Activated naive CD4-positive, alpha-beta T cell treated with anti-CD3 and anti-CD28 coated beads, Interleukin-2, amount 50 U/mL, for 72 hours (primary cell): ENCODE results near the gene TBL2. TPM values are rescaled to one million over a fixed set of nuclear protein-coding genes. Genes with fewer than 3 reads are reported as not detected.
"Not testable (repeated sequence)": the region's sequence is repeated elsewhere in the genome, so short reads cannot be mapped to it uniquely, and the experiment has no call there.

Source experiments
- ATAC-seq, 2 donors: fragments of 150-1000 bp; cut with Tn5 transposase; 2 replicates each; pipeline ENCODE4 v1.10.0; 2021; ENCODE audit warnings: mild to moderate bottlenecking in 2 of 2, moderate library complexity in 2 of 2
- DNase-seq, 2 donors: peaks; one replicate each; pipeline ENCODE4 v3.0.0; 2021 to 2022; ENCODE audit warnings: low spot score in 2 of 2
- H3K27ac Mint-ChIP-seq, 2 donors: one replicate each; pipeline ENCODE4 v1.8.0; 2022; ENCODE audit warnings: mild to moderate bottlenecking in 2 of 2, mixed read lengths in 2 of 2
- H3K36me3 Mint-ChIP-seq, 2 donors: one replicate each; pipeline ENCODE4 v1.8.0; 2022; ENCODE audit warnings: mixed read lengths in 2 of 2
- H3K9me3 Mint-ChIP-seq, 2 donors: one replicate each; pipeline ENCODE4 v1.8.0; 2022; ENCODE audit warnings: mixed read lengths in 2 of 2
- total RNA-seq, 2 donors: library from RNA; stranded (reverse); gene quantifications; one replicate each; pipeline ENCODE4 v1.2.3, GENCODE V29; 2022

TBL2 gene
- total RNA-seq, 2 donors from 2014 or later, result 33.3 to 35.2 TPM

DNA sequence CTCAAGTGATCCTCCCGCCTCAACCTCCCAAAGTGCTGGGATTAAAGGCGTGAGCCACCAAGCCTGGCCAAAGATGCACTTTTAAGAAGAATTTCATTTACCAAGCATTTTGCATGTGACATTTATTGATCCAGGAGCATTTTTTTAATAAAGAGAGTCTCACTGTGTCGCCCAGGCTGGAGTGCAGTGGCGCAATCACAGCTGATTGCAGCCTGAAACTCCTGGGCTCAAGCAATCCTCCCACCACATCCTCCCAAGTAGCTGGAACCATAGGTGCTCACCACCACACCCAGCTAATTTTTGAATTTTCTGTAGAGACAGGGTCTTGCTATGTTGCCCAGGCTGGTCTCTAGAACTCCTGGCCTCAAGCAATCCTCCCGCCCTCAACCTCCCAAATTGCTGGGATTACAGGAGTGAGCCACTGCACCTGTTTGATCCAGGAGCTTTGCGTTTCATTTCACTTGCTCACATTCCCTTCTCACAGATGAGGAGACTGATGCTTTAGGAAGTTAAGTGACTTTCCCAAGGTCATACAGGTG is 4.4 kb upstream of the TBL2 start:
- no peak overlapping the region for H3K27ac Mint-ChIP-seq
- H3K9me3 Mint-ChIP-seq, result no peaks in the 10 kb centered on the region
- peaks cover 11 to 15% of the 10 kb centered on the region in 2 donors for H3K36me3 Mint-ChIP-seq
- DNase-seq (no peak), ATAC-seq (no peak)

DNA sequence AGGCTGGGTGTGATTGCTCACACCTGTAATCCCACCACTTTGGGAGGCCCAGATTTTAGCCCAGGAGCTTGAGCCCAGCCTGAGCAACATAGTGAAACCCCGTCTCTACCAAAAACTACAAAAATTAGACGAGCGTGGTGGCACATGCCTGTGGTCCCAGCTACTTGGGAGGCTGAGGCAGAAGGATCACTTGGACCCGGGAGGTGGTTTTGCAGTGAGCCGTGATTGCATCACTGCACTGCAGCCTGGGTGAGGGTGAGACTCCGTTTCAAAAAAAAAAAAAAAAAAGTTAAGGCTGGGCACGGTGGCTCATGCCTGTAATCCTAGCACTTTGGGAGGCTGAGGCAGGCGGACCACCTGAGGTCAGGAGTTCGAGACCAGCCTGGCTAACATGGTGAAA is 2.6 kb upstream of the TBL2 start:
- ATAC-seq, DNase-seq: not testable (repeated sequence)
- H3K36me3 Mint-ChIP-seq, result peaks cover 12 to 22% of the 10 kb centered on the region in 2 donors

DNA sequence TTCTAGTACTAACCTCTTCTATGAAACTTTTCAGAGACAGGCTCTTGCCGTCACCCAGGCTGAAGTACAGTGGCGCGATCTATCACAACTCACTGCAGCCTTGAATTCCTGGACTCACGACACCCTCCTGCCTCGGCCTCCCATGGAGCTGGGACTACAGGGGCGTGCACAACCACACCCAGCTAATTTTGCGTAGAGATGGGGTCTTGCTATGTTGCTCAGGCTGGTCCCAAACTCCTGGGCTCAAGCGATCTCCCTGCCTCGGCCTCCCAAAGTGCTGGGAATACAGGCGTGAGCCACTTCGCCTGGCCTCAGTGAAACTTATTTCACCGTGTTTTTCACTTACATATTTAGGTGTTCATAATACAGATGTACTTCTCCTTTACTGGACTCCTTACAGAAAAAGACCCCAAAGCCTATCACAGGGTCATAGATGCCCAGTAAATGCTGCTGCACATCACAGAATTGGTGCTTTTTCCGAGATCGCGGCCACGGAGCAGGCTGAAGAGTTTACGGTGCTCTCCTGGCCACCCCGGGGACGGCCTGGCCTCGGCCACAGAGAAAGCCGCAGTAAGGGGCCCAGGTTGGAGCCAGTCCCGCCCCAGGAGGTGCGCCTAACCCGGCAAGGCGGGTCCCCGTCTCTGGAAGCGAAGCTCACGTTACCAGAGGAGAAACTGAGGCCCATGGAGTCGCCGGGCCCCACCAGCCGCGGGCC is 595 bp downstream of the TBL2 start:
- H3K36me3 Mint-ChIP-seq, result peaks cover 12 to 34% of the 10 kb centered on the region in 2 donors
- H3K27ac Mint-ChIP-seq, result peak overlapping the region; percentile 91 to 93
- no peaks in the 10 kb centered on the region for H3K9me3 Mint-ChIP-seq
- peak in 1 of 2 donors; percentile 15 for ATAC-seq
- DNase-seq, result no peak

More for the DNA sequence above, 2.6 kb upstream of the TBL2 start:
- not testable (repeated sequence) for H3K9me3 Mint-ChIP-seq, H3K27ac Mint-ChIP-seq

DNA sequence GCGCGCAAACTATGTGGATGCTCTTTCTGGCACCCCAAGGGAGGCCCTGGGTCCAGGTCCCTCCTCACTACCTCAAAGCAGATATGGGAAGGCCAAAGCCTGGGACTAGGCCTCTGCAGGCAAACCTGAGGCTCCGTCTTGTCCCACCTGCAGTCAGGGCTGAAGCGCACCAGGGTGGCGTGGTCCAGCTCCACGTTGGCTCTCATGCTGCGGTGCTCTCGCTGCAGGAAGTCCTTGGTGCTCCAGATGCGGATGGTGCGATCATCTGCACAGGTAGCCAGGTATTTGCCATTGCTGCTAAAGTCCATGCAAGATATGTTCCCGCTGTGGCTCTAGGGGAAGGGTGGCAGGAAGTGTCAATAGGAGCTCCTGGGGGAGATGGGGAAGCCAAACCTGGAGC is 4.6 kb downstream of the TBL2 start:
- DNase-seq, result no peak
- Mint-ChIP-seq H3K36me3 (peaks cover 18 to 39% of the 10 kb centered on the region in 2 donors), H3K9me3 (no peaks in the 10 kb centered on the region), H3K27ac (no peak overlapping the region)
- no peak for ATAC-seq

DNA sequence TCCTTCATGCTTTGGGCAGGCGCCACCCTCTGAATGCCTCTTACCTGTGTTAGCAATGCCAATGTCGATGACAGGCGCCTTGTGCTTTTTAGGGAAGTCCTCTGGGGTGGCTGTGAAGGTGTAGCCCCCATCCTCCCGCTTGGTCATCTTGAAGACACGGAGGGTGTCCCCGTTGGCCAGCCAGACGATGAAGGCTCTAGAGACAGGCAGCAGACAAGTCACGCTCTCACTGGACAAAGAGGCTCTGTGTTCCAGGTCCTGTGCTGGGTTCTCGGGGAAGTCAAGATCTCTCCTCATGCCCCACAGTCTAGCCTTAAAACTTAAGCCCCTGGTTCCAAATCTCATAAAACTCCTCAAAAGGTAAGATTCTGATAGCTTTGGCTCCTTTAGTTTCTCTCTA is 5.1 kb downstream of the TBL2 start:
- no peak for DNase-seq
- Mint-ChIP-seq H3K27ac (peak overlapping the region in 1 of 2 donors; percentile 44), H3K36me3 (peaks cover 15 to 34% of the 10 kb centered on the region in 2 donors), H3K9me3 (no peaks in the 10 kb centered on the region)
- no peak for ATAC-seq

DNA sequence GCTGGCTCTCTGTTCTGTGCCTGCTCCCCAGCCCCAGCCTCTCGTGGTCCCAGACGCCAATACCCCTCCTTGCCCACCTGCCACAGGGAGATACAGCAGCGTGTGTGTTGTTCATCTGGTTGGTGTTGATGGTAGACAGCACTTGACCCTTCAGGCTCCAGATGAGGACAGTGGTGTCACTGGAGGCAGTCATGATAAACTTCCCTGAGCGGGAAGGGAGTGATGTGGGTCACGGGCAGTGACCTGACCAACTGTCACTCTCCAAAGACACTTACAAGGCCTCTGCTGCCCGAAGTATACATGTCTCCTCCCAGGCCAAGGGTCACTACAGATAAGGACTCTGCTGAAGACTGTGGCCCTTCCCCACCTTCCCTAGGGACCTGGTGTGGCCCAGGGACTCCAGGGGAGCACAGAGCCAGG is 5.6 kb downstream of the TBL2 start:
- Mint-ChIP-seq H3K9me3 (no peaks in the 10 kb centered on the region), H3K27ac (peak overlapping the region in 1 of 2 donors; percentile 44), H3K36me3 (peaks cover 10 to 29% of the 10 kb centered on the region in 2 donors)
- DNase-seq (no peak), ATAC-seq (no peak)

DNA sequence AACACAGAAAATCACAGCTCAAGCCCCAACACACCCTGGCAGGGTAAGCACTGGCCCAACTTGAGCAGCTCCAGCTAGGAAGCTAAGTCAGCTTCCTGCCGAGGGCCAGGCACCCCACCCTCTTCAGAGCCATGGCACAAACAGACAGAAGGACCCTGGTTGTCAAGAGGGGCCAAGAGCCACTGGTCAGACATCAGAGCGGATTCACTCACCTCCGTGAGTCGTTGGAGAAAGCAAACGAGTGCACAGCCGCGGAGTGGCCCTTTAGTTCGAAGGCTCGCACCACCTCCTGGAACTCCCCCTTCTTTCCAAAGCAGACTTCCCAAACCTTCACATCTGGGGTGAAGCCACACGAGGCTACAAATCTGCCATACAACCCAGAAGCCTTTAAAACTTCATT is 7.4 kb downstream of the TBL2 start:
- H3K36me3 Mint-ChIP-seq, result peaks cover 9 to 21% of the 10 kb centered on the region in 2 donors
- DNase-seq (no peak), ATAC-seq (no peak)
- H3K27ac Mint-ChIP-seq, result peak overlapping the region in 1 of 2 donors; percentile 61
- H3K9me3 Mint-ChIP-seq, result no peaks in the 10 kb centered on the region

DNA sequence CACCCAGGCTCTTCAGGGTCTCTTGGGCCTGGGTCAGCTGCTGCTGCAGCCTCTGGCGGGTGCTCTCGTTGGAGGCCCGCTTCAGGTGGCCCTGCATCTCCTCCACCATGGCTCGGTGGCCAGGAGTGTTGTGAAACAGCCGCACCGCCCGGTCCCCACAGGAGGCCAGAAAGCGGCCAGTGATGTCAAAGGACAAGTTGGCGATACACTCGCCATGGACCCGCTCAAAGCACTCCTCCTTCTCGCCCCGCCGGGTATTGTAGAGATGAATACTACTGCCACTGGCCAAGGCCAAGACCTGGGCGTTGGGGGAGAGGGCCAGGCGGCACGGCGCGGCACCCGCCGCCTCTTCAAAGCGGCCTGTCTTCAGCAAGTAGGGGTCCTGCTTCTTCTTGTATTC is 7.9 kb downstream of the TBL2 start:
- H3K9me3 Mint-ChIP-seq, result no peaks in the 10 kb centered on the region
- H3K27ac Mint-ChIP-seq, result no peak overlapping the region
- DNase-seq (no peak), ATAC-seq (no peak)
- H3K36me3 Mint-ChIP-seq, result peaks cover 9 to 21% of the 10 kb centered on the region in 2 donors

DNA sequence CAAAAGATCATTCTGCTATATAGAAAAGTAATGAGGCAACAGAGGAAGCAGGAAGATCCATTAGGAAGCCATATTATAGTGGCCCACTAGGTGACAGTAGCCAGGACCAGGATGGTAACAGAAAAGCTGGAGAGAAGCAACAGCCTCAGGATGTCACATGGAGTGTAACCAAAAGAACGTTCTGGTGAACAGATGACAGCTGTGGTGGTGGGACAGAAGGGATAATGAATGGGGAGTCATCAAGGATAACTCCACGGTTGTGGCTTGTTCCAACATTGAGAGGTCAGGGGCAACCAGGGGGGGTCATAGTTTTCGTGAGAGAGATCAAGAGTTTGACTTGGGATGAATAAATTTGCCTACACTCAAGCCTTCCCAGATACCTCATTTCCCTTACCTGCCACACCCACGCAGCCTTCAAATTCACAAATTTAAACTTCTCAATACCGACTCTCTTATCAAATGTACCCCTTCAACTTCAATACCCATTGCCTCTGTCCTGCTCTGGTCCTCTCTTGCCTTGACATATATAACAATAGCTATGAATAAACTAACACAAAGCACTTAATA is 9.3 kb downstream of the TBL2 start:
- H3K9me3 Mint-ChIP-seq, result no peaks in the 10 kb centered on the region
- peaks cover 9 to 15% of the 10 kb centered on the region in 2 donors for H3K36me3 Mint-ChIP-seq
- ATAC-seq, result no peak
- no peak overlapping the region for H3K27ac Mint-ChIP-seq
- no peak for DNase-seq

DNA sequence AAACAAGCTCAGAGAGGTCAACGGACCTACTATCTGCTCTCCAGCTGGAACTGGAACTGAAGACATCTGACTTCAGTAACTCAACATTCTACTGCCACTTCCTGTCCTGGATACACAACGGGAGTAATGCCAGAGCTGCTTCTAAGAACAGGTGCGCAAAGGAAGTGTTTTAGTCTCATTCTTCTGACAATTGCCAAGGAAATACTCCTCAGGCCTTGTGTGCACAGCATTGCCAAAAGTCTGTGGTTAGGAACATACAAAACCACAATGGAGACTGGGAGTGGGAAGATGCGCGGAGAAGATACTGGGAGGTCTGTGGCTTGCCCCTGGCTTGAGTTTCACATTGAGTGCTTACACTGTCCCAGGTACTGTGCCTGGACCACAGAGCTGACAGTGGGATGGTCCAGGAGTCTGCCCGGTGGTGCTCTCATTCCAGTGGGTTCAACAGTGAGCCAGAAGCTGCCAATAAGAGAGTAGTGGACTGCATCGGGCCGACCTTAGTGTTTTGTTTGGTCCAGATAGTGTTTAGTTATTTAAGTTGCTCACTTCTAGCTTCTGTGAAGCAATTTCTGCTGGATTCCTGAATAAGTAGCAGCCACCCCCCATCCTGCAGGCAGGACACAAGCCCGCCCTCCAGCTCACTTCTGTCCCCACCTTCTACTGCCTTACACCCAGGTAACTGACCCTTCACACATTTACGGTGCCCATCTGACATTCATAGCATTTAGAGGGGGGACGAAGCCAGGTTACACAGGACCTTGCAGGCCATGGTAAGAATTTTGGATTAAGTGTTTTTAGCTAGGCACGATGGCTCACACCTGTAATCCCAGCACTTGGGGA is 10.3 kb downstream of the TBL2 start:
- ATAC-seq (peak; percentile 9 to 46), DNase-seq (no peak)
- Mint-ChIP-seq H3K9me3 (no peaks in the 10 kb centered on the region), H3K27ac (no peak overlapping the region), H3K36me3 (peaks cover 9 to 11% of the 10 kb centered on the region in 2 donors)

DNA sequence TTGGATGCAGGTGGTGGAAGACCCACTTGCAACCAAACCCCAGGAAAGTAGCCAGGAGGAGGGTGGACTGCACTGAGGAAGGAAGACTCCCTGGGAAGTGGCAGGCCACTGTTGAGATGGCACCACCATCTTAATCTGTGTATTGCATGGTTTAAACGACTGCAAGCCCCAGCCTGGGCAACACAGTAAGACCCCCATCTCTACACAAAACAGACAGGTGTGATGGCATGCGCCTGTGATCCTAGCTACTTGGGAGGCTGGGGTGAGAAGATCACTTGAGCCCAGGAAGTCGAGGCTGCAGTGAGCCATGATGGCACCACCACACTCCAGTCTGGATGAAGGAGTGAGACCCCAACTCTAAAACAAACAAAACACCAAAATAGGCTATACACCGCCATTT is 11.2 kb downstream of the TBL2 start:
- ATAC-seq, result no peak
- H3K9me3 Mint-ChIP-seq, result no peaks in the 10 kb centered on the region
- peak overlapping the region in 1 of 2 donors; percentile 82 for H3K27ac Mint-ChIP-seq
- DNase-seq, result no peak
- H3K36me3 Mint-ChIP-seq, result peaks cover 3 to 9% of the 10 kb centered on the region in 2 donors

DNA sequence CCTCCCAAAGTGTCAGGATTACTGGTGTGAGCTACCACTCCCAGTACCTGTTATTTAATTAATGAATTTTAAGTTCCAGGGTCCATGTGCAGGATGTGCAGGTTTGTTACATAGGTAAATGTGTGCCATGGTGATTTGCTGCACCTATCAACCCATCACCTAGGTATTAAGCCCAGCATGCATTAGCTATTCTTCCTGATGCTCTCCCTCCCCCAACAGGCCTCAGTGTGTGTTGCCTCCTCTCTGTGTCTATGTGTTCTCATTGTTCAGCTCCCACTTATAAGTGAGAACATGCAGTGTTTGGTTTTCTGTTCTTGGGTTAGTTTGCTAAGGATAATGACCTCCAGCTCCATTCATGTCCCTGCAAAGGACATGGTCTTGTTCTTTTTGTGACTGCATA is 11.9 kb downstream of the TBL2 start:
- H3K27ac Mint-ChIP-seq, result peak overlapping the region in 1 of 2 donors; percentile 82
- H3K9me3 Mint-ChIP-seq, ATAC-seq, H3K36me3 Mint-ChIP-seq, DNase-seq: not testable (repeated sequence)

DNA sequence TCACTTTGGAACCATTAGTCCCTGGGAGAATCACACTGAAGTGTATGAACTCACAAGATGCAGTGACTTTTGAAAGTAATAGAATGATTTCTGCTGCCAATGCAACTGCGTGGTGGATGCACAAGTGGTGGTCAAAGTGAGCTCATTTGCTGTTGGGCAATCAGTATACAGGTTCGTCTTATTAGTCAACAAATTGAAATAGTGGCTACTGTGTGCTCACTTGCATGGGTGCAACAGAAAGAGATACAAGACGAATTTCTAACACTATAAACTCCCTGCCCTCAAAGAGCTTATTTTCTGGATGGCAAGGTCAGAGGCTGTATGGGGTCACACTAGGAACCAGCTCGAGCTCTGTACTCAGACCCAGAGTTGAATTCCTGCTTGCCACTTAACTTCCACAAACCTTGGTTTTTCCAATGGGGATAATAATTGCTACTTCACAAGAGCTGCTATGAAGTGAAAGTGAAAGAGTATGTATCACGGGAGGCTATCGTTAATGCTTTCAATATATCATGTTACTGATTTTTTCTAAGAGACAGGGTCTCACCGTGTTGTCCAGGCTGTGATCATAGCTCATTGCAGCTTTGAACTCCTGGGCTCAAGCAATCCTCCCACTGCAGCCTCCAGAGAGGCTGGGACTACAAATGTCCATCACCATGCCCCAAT is 12.6 kb downstream of the TBL2 start:
- H3K36me3 Mint-ChIP-seq, result peaks cover 0 to 6% of the 10 kb centered on the region in 2 donors
- ATAC-seq (peak in 1 of 2 donors; percentile 33), DNase-seq (no peak)
- H3K9me3 Mint-ChIP-seq, result no peaks in the 10 kb centered on the region
- peak overlapping the region in 1 of 2 donors; percentile 82 for H3K27ac Mint-ChIP-seq

DNA sequence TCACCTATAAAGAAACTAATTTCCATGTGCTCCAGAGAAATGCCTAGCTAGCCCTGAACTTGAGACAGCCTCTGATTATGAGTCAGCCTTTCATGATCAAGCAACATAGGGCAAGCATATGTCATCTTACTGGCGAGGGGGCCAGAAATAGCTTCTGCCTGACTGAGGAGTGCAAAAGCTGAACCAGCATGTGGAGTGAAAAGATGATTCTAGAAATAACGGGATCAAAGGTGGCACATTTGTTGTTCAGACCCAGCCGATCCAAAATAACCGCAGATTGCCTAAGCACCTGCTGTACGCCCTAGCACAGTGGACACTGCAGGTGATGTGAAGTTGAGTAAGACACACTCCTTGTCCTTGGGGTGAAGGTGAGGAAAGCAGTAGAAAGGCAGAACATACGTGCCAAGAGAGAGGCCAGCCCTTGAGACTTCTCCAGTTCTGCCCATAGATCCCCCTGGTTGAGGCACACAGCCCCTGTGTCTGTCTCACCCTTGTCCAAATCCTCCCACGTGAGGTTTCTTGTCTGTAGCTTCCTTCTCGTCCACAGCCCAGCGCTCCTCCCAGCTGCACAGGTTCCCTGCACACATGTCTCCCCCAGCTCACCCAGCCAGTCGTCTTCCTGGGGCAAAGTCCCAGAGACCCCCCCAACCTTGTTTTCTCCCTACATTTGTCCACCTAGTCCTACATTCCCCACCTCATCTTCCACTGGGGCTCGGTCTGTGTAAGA is 18.1 kb downstream of the TBL2 start:
- ATAC-seq (no peak), DNase-seq (peak in 1 of 2 donors; percentile 23)
- peaks cover 8 to 13% of the 10 kb centered on the region in 2 donors for H3K36me3 Mint-ChIP-seq
- H3K27ac Mint-ChIP-seq, result no peak overlapping the region
- no peaks in the 10 kb centered on the region for H3K9me3 Mint-ChIP-seq

DNA sequence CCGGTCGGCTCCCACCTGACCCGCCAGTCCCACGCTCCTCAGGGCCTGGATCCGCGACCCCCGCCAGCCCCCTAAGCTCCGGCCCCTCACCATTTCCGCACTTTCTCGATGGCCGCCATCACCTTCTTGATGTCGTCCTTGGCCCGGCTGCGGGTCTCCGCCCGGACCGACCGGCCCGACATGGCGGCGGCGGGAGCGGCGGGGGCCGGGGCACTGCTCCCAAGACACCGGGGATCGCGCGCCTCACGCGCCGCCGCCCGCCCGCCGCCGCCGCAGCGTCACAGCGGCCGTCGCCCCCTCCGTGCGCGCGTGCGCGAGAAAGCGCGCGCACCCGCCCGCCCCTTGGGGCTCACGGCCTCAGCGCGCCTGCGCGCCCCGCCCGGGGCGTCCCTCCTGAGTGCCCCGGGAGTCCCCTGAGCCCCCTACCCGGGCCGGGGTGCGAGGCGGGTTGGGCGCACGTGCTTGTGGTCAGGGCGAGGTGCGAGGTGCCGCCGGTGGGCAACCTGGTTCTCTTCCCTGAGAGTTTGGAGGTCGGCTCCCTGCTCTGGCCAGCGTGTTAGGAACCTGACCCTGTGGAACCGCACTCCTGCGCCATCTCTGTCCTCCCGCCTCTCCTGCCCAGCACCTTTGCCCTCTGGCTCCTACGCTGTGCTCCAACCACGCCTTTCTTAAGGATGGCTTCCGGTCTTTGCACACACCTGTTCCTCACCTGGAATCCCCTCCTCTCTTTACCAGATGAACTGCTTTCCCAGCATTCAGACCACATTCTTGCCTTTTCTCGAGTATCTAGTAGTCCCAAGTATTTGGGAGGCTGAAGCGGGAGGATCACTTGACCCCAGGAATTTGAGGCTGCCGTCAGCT is 20.8 kb downstream of the TBL2 start, which contains the start of gene BCL7B:
Gene BCL7B (minus strand): TSS at position 294 of the 861 bp plus-strand sequence. CDS start 112 bp downstream, at position 182.
- Mint-ChIP-seq H3K9me3 (no peaks in the 10 kb centered on the region), H3K27ac (peak within 1 kb of the TSS; percentile 92 to 97), H3K36me3 (peaks cover 14 to 15% of the 10 kb centered on the region in 2 donors)
- ATAC-seq, result peak; percentile 61 to 74
- DNase-seq, result peak; percentile 81 to 89
